OCI-LY3 (cell line): ENCODE measurements around the gene FTSJ3.
"Not testable (repeated sequence)": the region's sequence is repeated elsewhere in the genome, so short reads cannot be mapped to it uniquely, and the experiment has no call there.

Experiments used
- H2AFZ ChIP-seq: fragments of 200-600, 300-600 bp; shearing (Covaris generic); 2 replicates; pipeline ENCODE4 v1.6.0; 2014; ENCODE audit warnings: antibody characterized with exemption, low read depth, low read length
- H3K27ac ChIP-seq: fragments of 200-600, 300-600 bp; sonication (generic); 2 replicates; pipeline ENCODE4 v1.5.1; 2014; ENCODE audit warnings: mild to moderate bottlenecking, low read length, moderate library complexity, mixed read lengths
- H3K27me3 ChIP-seq: fragments of 200-600, 300-600 bp; sonication (generic); 2 replicates; pipeline ENCODE4 v1.6.1; 2014; ENCODE audit warnings: low read depth, low read length, mixed read lengths
- H3K36me3 ChIP-seq: fragments of 200-600, 300-600 bp; sonication (generic); replicated peaks from 2 replicates; pipeline ENCODE3; 2014; ENCODE audit warnings: low read depth, low read length, mixed read lengths
- H3K4me1 ChIP-seq: fragments of 300-600, 200-600 bp; sonication (generic); 2 replicates; pipeline ENCODE4 v1.6.1; 2014; ENCODE audit warnings: low read length, mixed read lengths
- H3K4me2 ChIP-seq: fragments of 200-600, 300-600 bp; sonication (generic); 2 replicates; pipeline ENCODE4 v1.6.1; 2014; ENCODE audit warnings: low read length, mixed read lengths
- H3K4me3 ChIP-seq: fragments of 300-600, 200-600 bp; sonication (generic); 2 replicates; pipeline ENCODE4 v1.5.1; 2014; ENCODE audit warnings: antibody characterized with exemption, mild to moderate bottlenecking, low read length, moderate library complexity
- H3K79me2 ChIP-seq: fragments of 300-600, 200-600 bp; shearing (Covaris generic); 2 replicates; pipeline ENCODE4 v1.6.1; 2014; ENCODE audit warnings: mild to moderate bottlenecking, low read length, mixed read lengths
- H3K9ac ChIP-seq: fragments of 300-600, 200-600 bp; shearing (Covaris generic); 2 replicates; pipeline ENCODE4 v1.6.0; 2014; ENCODE audit warnings: mild to moderate bottlenecking, low read length, moderate library complexity
- H3K9me3 ChIP-seq: fragments of 200-600, 300-600 bp; shearing (Covaris generic); 2 replicates; pipeline ENCODE4 v1.6.1; 2014; ENCODE audit warnings: low read length, mixed read lengths; ENCODE audit not compliant: insufficient read depth
- H4K20me1 ChIP-seq: fragments of 200-600, 300-600 bp; sonication (generic); 2 replicates; pipeline ENCODE4 v1.6.1; 2016; ENCODE audit warnings: low read length, mixed read lengths; ENCODE audit not compliant: insufficient read depth
- CTCF ChIP-seq: fragments of 200-600, 300-600 bp; sonication (generic); IDR thresholded peaks from 2 replicates; pipeline ENCODE4 v1.5.1; 2014; ENCODE audit warnings: antibody characterized with exemption, low read length, low read depth
- EZH2phosphoT487 ChIP-seq: fragments of 200-600 bp; shearing (Covaris generic); IDR thresholded peaks from 2 replicates; pipeline ENCODE4 v1.6.1; 2018; ENCODE audit warnings: antibody characterized with exemption, mixed run types, low read depth

FTSJ3 gene

GRCh38 chr17:63827002-63827800 is at the start of gene FTSJ3, which contains the start of gene PSMC5:
TSS of gene FTSJ3 (minus strand) at chr17:63827663. CDS start at chr17:63826902, 761 bp downstream.
TSS of gene PSMC5 (plus strand) at chr17:63827431. CDS start at chr17:63827491, 60 bp downstream.
- Histone ChIP-seq H3K4me1 (peaks cover 18% of the 10 kb centered on the region), H4K20me1 (no peaks in the 10 kb centered on the region), H3K9ac (peak within 1 kb of the TSS; percentile 92), H3K9me3 (no peaks in the 10 kb centered on the region), H3K36me3 (peaks cover 70% of the 10 kb centered on the region), H3K79me2 (peaks cover 46% of the 10 kb centered on the region), H3K4me3 (peak within 1 kb of the TSS; percentile 83), H3K27ac (peak within 1 kb of the TSS; percentile 80), H2AFZ (peak within 1 kb of the TSS; percentile 96), H3K4me2 (peak within 1 kb of the TSS; percentile 96), H3K27me3 (no peaks in the 10 kb centered on the region)
- TF ChIP-seq EZH2phosphoT487 (no peak), CTCF (peak; percentile 59)

GRCh38 chr17:63874693-63875092 is 47.2 kb upstream of the FTSJ3 start:
- not testable (repeated sequence) for H3K27ac ChIP-seq, H3K4me3 ChIP-seq, H3K27me3 ChIP-seq, H4K20me1 ChIP-seq, H3K4me2 ChIP-seq, H3K9ac ChIP-seq, H3K79me2 ChIP-seq, H3K36me3 ChIP-seq, H3K4me1 ChIP-seq, H2AFZ ChIP-seq, H3K9me3 ChIP-seq

GRCh38 chr17:63874061-63874626 is 46.7 kb upstream of the FTSJ3 start:
- H3K4me1 ChIP-seq, H3K9ac ChIP-seq, H4K20me1 ChIP-seq, H3K79me2 ChIP-seq, H3K4me2 ChIP-seq, H3K27me3 ChIP-seq, H3K27ac ChIP-seq, H3K36me3 ChIP-seq, H2AFZ ChIP-seq, H3K9me3 ChIP-seq, H3K4me3 ChIP-seq: not testable (repeated sequence)

GRCh38 chr17:63873577-63873976 is 46.1 kb upstream of the FTSJ3 start, which contains the start of gene CSH2:
TSS of gene CSH2 (minus strand) at chr17:63873677. CDS start at chr17:63873614, 63 bp downstream.
- not testable (repeated sequence) for H3K79me2 ChIP-seq, H3K36me3 ChIP-seq, H2AFZ ChIP-seq, H3K9me3 ChIP-seq, H3K27me3 ChIP-seq, H3K4me1 ChIP-seq, H3K27ac ChIP-seq, H4K20me1 ChIP-seq, H3K4me3 ChIP-seq, H3K9ac ChIP-seq, H3K4me2 ChIP-seq

- H3K27me3 ChIP-seq, H2AFZ ChIP-seq, H4K20me1 ChIP-seq, H3K4me3 ChIP-seq, H3K4me2 ChIP-seq, H3K36me3 ChIP-seq, H3K4me1 ChIP-seq, H3K79me2 ChIP-seq, H3K9me3 ChIP-seq, H3K27ac ChIP-seq, H3K9ac ChIP-seq: not testable (repeated sequence)
Measured at GRCh38 chr17:63871646-63872365, 44.3 kb upstream of the FTSJ3 start.

GRCh38 chr17:63870292-63870665 is 42.8 kb upstream of the FTSJ3 start:
- not testable (repeated sequence) for H3K27me3 ChIP-seq, H3K4me1 ChIP-seq, H3K4me3 ChIP-seq, H3K9me3 ChIP-seq, H2AFZ ChIP-seq, H3K79me2 ChIP-seq, H3K4me2 ChIP-seq, H4K20me1 ChIP-seq, H3K27ac ChIP-seq, H3K9ac ChIP-seq, H3K36me3 ChIP-seq
